WTC11 (cell line): ENCODE measurements around the gene RBBP4. TPM values are rescaled to one million over a fixed set of nuclear protein-coding genes. Genes with fewer than 3 reads are reported as not detected.
"Not testable (repeated sequence)": the region's sequence is repeated elsewhere in the genome, so short reads cannot be mapped to it uniquely, and the experiment has no call there.

Experiments
- ATAC-seq: fragments of 200-7000 bp; cut with Tn5 transposase; 2 replicates; pipeline ENCODE4 v1.10.0; 2021; ENCODE audit warnings: mild to moderate bottlenecking, moderate library complexity
- CTCF ChIA-PET: fragments of 300-600 bp; sonication (Branson Sonifier 250); formaldehyde crosslinking; loops from one replicate; lab custom pipeline; 2021; ENCODE audit warnings: antibody characterized with exemption; lab: Charles Lee
- POLR2A ChIA-PET: fragments of 350-600 bp; sonication (Branson Sonifier 250); formaldehyde crosslinking; loops from one replicate; lab custom pipeline; 2021; ENCODE audit warnings: antibody characterized with exemption; lab: Charles Lee
- DNase-seq: peaks from one replicate; pipeline ENCODE4 v3.0.0; 2021; ENCODE audit warnings: low spot score
- H3K27ac Mint-ChIP-seq: 2 replicates; pipeline ENCODE4 v1.8.0; 2021; ENCODE audit warnings: mixed read lengths
- H3K27me3 Mint-ChIP-seq: 2 replicates; pipeline ENCODE4 v1.8.0; 2021; ENCODE audit warnings: low read depth, mild to moderate bottlenecking, moderate library complexity, mixed read lengths
- H3K36me3 Mint-ChIP-seq: 2 replicates; pipeline ENCODE4 v1.8.0; 2021; ENCODE audit warnings: mixed read lengths
- H3K4me1 Mint-ChIP-seq: 2 replicates; pipeline ENCODE4 v1.8.0; 2022; ENCODE audit warnings: mixed read lengths
- H3K4me3 Mint-ChIP-seq: 2 replicates; pipeline ENCODE4 v1.8.0; 2021; ENCODE audit warnings: mild to moderate bottlenecking, moderate library complexity, mixed read lengths
- H3K9me3 Mint-ChIP-seq: 2 replicates; pipeline ENCODE4 v1.8.0; 2021; ENCODE audit warnings: mixed read lengths
- ESRRA ChIP-seq: sonication (generic); formaldehyde crosslinking; IDR thresholded peaks from 2 replicates; pipeline ENCODE4 v1.8.1; 2022; ENCODE audit warnings: mild to moderate bottlenecking, missing genetic modification reagents, borderline replicate concordance
- IRF2 ChIP-seq: sonication (generic); formaldehyde crosslinking; IDR thresholded peaks from 2 replicates; pipeline ENCODE4 v1.8.0; 2022; ENCODE audit warnings: low read depth, missing genetic modification reagents, borderline replicate concordance
- JAZF1 ChIP-seq: fragments of 250-450 bp; sonication (Bioruptor Pico); IDR thresholded peaks from 2 replicates; pipeline ENCODE4 v1.9.0; 2021; ENCODE audit warnings: moderate library complexity, mild to moderate bottlenecking, inconsistent platforms
- NFYB ChIP-seq: sonication (generic); formaldehyde crosslinking; conservative IDR thresholded peaks from 2 replicates; pipeline ENCODE4 v1.8.0; 2022; ENCODE audit warnings: low read depth, missing genetic modification reagents
- NR2C2 ChIP-seq: sonication (generic); formaldehyde crosslinking; IDR thresholded peaks from 2 replicates; pipeline ENCODE4 v1.8.0; 2022; ENCODE audit warnings: mild to moderate bottlenecking, missing genetic modification reagents
- RORB ChIP-seq: fragments of 250-450 bp; sonication (Bioruptor Pico); IDR thresholded peaks from 2 replicates; pipeline ENCODE4 v1.9.0; 2021; ENCODE audit warnings: mild to moderate bottlenecking
- SMAD4 ChIP-seq: sonication (generic); formaldehyde crosslinking; IDR thresholded peaks from 2 replicates; pipeline ENCODE4 v1.8.0; 2022; ENCODE audit warnings: mild to moderate bottlenecking, missing genetic modification reagents
- ZNF416 ChIP-seq: fragments of 250-450 bp; sonication (Bioruptor Pico); IDR thresholded peaks from 2 replicates; pipeline ENCODE4 v1.9.0; 2021; ENCODE audit warnings: mild to moderate bottlenecking, inconsistent platforms
- ZNF423 ChIP-seq: fragments of 250-450 bp; sonication (Bioruptor Pico); IDR thresholded peaks from 2 replicates; pipeline ENCODE4 v2.1.2; 2022; ENCODE audit warnings: mild to moderate bottlenecking, moderate library complexity
- total RNA-seq: library from RNA; stranded (reverse); gene quantifications from 3 replicates; pipeline ENCODE4 v1.2.3, GENCODE V29; 2021
- TF ChIP-seq, protein P1 (sequence below): sonication (generic); formaldehyde crosslinking; IDR thresholded peaks from 2 replicates; pipeline ENCODE4 v1.8.0; 2023; ENCODE audit warnings: missing genetic modification reagents
- TF ChIP-seq, protein P2 (sequence below): sonication (generic); formaldehyde crosslinking; IDR thresholded peaks from 2 replicates; pipeline ENCODE4 v1.8.0; 2022; ENCODE audit warnings: mild to moderate bottlenecking, missing genetic modification reagents
- TF ChIP-seq, protein P3 (sequence below): sonication (generic); formaldehyde crosslinking; IDR thresholded peaks from 2 replicates; pipeline ENCODE4 v1.8.1; 2023; ENCODE audit warnings: mild to moderate bottlenecking, missing genetic modification reagents
- TF ChIP-seq, protein P4 (sequence below): fragments of 250-450 bp; sonication (Bioruptor Pico); IDR thresholded peaks from 2 replicates; pipeline ENCODE4 v1.9.0; 2021; ENCODE audit warnings: mild to moderate bottlenecking, borderline replicate concordance
- TF ChIP-seq, protein P5 (sequence below): sonication (generic); formaldehyde crosslinking; IDR thresholded peaks from 2 replicates; pipeline ENCODE4 v1.8.0; 2022; ENCODE audit warnings: missing genetic modification reagents
- TF ChIP-seq, protein P6 (sequence below): sonication (generic); formaldehyde crosslinking; IDR thresholded peaks from 2 replicates; pipeline ENCODE4 v1.8.0; 2022; ENCODE audit warnings: mild to moderate bottlenecking, missing genetic modification reagents
- TF ChIP-seq, protein P7 (sequence below): sonication (generic); formaldehyde crosslinking; IDR thresholded peaks from 2 replicates; pipeline ENCODE4 v1.8.1; 2022; ENCODE audit warnings: missing genetic modification reagents, borderline replicate concordance
- TF ChIP-seq, protein P8 (sequence below): sonication (generic); formaldehyde crosslinking; IDR thresholded peaks from 2 replicates; pipeline ENCODE4 v1.8.1; 2023; ENCODE audit warnings: mild to moderate bottlenecking, moderate library complexity, missing genetic modification reagents

The RBBP4 gene
- total RNA-seq, 1 experiment from 2014 or later: 331 TPM

DNA sequence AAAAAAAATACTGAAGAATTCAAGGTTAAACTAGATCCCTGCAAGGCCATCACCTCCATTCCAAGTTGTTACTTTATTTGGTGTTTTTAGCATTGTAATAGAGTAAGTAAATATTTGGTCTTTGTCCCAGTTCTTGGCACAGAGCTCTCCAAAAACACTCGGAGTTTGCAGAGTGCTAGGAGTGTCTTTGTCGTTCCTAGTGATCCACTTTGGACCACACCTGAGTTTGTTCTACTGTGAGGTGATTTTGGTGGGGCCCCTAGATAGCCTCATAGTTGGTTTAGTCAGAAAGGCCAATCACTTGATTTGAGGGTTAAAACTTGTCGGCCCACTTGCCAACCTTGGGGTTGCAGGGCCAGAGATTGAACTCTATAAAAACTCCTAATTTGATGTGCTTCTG, 25.9 kb downstream of the RBBP4 start (continued):
- TF ChIP-seq, protein P1, sequence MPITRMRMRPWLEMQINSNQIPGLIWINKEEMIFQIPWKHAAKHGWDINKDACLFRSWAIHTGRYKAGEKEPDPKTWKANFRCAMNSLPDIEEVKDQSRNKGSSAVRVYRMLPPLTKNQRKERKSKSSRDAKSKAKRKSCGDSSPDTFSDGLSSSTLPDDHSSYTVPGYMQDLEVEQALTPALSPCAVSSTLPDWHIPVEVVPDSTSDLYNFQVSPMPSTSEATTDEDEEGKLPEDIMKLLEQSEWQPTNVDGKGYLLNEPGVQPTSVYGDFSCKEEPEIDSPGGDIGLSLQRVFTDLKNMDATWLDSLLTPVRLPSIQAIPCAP (CRISPR knock-in tag): no peak
- TF ChIP-seq, protein P2, sequence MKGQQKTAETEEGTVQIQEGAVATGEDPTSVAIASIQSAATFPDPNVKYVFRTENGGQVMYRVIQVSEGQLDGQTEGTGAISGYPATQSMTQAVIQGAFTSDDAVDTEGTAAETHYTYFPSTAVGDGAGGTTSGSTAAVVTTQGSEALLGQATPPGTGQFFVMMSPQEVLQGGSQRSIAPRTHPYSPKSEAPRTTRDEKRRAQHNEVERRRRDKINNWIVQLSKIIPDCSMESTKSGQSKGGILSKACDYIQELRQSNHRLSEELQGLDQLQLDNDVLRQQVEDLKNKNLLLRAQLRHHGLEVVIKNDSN: no peak
- TF ChIP-seq RORB (CRISPR knock-in tag): no peak
- TF ChIP-seq, protein P3, sequence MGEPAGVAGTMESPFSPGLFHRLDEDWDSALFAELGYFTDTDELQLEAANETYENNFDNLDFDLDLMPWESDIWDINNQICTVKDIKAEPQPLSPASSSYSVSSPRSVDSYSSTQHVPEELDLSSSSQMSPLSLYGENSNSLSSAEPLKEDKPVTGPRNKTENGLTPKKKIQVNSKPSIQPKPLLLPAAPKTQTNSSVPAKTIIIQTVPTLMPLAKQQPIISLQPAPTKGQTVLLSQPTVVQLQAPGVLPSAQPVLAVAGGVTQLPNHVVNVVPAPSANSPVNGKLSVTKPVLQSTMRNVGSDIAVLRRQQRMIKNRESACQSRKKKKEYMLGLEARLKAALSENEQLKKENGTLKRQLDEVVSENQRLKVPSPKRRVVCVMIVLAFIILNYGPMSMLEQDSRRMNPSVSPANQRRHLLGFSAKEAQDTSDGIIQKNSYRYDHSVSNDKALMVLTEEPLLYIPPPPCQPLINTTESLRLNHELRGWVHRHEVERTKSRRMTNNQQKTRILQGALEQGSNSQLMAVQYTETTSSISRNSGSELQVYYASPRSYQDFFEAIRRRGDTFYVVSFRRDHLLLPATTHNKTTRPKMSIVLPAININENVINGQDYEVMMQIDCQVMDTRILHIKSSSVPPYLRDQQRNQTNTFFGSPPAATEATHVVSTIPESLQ (CRISPR knock-in tag): no peak
- TF ChIP-seq, protein P4, sequence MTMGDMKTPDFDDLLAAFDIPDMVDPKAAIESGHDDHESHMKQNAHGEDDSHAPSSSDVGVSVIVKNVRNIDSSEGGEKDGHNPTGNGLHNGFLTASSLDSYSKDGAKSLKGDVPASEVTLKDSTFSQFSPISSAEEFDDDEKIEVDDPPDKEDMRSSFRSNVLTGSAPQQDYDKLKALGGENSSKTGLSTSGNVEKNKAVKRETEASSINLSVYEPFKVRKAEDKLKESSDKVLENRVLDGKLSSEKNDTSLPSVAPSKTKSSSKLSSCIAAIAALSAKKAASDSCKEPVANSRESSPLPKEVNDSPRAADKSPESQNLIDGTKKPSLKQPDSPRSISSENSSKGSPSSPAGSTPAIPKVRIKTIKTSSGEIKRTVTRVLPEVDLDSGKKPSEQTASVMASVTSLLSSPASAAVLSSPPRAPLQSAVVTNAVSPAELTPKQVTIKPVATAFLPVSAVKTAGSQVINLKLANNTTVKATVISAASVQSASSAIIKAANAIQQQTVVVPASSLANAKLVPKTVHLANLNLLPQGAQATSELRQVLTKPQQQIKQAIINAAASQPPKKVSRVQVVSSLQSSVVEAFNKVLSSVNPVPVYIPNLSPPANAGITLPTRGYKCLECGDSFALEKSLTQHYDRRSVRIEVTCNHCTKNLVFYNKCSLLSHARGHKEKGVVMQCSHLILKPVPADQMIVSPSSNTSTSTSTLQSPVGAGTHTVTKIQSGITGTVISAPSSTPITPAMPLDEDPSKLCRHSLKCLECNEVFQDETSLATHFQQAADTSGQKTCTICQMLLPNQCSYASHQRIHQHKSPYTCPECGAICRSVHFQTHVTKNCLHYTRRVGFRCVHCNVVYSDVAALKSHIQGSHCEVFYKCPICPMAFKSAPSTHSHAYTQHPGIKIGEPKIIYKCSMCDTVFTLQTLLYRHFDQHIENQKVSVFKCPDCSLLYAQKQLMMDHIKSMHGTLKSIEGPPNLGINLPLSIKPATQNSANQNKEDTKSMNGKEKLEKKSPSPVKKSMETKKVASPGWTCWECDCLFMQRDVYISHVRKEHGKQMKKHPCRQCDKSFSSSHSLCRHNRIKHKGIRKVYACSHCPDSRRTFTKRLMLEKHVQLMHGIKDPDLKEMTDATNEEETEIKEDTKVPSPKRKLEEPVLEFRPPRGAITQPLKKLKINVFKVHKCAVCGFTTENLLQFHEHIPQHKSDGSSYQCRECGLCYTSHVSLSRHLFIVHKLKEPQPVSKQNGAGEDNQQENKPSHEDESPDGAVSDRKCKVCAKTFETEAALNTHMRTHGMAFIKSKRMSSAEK (CRISPR knock-in tag): no peak
- no peak for TF ChIP-seq ESRRA (CRISPR knock-in tag)
- TF ChIP-seq SMAD4: no peak
- TF ChIP-seq, protein P5, sequence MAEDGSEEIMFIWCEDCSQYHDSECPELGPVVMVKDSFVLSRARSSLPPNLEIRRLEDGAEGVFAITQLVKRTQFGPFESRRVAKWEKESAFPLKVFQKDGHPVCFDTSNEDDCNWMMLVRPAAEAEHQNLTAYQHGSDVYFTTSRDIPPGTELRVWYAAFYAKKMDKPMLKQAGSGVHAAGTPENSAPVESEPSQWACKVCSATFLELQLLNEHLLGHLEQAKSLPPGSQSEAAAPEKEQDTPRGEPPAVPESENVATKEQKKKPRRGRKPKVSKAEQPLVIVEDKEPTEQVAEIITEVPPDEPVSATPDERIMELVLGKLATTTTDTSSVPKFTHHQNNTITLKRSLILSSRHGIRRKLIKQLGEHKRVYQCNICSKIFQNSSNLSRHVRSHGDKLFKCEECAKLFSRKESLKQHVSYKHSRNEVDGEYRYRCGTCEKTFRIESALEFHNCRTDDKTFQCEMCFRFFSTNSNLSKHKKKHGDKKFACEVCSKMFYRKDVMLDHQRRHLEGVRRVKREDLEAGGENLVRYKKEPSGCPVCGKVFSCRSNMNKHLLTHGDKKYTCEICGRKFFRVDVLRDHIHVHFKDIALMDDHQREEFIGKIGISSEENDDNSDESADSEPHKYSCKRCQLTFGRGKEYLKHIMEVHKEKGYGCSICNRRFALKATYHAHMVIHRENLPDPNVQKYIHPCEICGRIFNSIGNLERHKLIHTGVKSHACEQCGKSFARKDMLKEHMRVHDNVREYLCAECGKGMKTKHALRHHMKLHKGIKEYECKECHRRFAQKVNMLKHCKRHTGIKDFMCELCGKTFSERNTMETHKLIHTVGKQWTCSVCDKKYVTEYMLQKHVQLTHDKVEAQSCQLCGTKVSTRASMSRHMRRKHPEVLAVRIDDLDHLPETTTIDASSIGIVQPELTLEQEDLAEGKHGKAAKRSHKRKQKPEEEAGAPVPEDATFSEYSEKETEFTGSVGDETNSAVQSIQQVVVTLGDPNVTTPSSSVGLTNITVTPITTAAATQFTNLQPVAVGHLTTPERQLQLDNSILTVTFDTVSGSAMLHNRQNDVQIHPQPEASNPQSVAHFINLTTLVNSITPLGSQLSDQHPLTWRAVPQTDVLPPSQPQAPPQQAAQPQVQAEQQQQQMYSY: no peak
- TF ChIP-seq, all 79 proteins: peak for 0

DNA sequence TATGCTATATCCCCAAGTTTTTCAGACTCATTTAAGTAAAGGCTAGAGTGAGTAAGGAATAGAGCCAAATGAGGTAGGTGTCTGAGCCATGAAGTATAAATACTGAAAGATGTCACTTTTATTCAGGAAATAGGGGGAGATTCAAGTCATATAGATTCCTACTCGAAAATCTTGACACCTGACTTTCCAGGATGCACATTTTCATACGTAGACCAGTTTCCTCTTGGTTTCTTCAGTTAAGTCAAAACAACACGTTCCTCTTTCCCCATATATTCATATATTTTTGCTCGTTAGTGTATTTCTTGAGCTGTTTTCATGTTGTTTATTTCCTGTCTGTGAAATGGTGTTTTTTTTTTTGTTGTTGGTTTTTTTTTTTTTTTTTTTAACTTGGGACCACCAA, 29.0 kb downstream of the RBBP4 start:
- H3K27me3 Mint-ChIP-seq, DNase-seq, POLR2A ChIA-PET, H3K9me3 Mint-ChIP-seq, CTCF ChIA-PET, H3K4me1 Mint-ChIP-seq, H3K27ac Mint-ChIP-seq, H3K4me3 Mint-ChIP-seq, ATAC-seq: not testable (repeated sequence)
- peaks cover 78% of the 10 kb centered on the region for H3K36me3 Mint-ChIP-seq

DNA sequence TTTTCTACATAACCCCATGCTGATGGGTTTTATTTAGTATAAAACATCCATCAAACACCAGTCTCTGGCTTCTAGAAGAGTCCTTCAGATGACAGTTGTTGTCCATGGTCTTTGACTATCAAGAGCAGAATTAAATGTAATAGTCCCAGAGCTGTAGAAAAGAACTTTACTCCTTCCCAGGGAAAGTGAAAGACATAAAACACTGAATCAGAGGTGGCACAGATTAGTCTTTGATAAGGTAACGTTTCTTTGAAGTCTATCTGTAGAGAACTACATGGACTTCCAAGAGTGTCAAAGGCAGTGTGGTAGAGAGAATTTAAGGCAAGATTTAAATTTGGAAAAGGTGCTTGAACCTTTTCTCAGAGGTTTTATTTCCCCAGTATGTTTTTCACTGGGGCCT, 29.6 kb downstream of the RBBP4 start:
- Mint-ChIP-seq H3K9me3 (no peaks in the 10 kb centered on the region), H3K4me1 (no peaks in the 10 kb centered on the region), H3K27me3 (no peaks in the 10 kb centered on the region), H3K36me3 (peaks cover 81% of the 10 kb centered on the region), H3K27ac (no peak overlapping the region), H3K4me3 (no peak overlapping the region)
- CTCF ChIA-PET: no interaction called here
- ATAC-seq (no peak), DNase-seq (no peak)
- POLR2A ChIA-PET: no interaction called here
- TF ChIP-seq IRF2 (CRISPR knock-in tag): no peak
- TF ChIP-seq, protein P6, sequence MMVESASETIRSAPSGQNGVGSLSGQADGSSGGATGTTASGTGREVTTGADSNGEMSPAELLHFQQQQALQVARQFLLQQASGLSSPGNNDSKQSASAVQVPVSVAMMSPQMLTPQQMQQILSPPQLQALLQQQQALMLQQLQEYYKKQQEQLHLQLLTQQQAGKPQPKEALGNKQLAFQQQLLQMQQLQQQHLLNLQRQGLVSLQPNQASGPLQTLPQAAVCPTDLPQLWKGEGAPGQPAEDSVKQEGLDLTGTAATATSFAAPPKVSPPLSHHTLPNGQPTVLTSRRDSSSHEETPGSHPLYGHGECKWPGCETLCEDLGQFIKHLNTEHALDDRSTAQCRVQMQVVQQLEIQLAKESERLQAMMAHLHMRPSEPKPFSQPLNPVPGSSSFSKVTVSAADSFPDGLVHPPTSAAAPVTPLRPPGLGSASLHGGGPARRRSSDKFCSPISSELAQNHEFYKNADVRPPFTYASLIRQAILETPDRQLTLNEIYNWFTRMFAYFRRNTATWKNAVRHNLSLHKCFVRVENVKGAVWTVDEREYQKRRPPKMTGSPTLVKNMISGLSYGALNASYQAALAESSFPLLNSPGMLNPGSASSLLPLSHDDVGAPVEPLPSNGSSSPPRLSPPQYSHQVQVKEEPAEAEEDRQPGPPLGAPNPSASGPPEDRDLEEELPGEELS (CRISPR knock-in tag): no peak
- TF ChIP-seq ZNF416 (CRISPR knock-in tag): no peak
- TF ChIP-seq, protein P7, sequence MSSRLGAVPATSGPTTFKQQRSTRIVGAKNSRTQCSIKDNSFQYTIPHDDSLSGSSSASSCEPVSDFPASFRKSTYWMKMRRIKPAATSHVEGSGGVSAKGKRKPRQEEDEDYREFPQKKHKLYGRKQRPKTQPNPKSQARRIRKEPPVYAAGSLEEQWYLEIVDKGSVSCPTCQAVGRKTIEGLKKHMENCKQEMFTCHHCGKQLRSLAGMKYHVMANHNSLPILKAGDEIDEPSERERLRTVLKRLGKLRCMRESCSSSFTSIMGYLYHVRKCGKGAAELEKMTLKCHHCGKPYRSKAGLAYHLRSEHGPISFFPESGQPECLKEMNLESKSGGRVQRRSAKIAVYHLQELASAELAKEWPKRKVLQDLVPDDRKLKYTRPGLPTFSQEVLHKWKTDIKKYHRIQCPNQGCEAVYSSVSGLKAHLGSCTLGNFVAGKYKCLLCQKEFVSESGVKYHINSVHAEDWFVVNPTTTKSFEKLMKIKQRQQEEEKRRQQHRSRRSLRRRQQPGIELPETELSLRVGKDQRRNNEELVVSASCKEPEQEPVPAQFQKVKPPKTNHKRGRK (CRISPR knock-in tag): no peak
- no peak for TF ChIP-seq JAZF1
- no peak for TF ChIP-seq NFYB (CRISPR knock-in tag)
- no peak for TF ChIP-seq NR2C2
- no peak for TF ChIP-seq ZNF423 (CRISPR knock-in tag)
- TF ChIP-seq, protein P8, sequence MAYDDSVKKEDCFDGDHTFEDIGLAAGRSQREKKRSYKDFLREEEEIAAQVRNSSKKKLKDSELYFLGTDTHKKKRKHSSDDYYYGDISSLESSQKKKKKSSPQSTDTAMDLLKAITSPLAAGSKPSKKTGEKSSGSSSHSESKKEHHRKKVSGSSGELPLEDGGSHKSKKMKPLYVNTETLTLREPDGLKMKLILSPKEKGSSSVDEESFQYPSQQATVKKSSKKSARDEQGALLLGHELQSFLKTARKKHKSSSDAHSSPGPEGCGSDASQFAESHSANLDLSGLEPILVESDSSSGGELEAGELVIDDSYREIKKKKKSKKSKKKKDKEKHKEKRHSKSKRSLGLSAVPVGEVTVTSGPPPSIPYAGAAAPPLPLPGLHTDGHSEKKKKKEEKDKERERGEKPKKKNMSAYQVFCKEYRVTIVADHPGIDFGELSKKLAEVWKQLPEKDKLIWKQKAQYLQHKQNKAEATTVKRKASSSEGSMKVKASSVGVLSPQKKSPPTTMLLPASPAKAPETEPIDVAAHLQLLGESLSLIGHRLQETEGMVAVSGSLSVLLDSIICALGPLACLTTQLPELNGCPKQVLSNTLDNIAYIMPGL (CRISPR knock-in tag): no peak
